Measurements from ENCODE around the gene RPS21. TPM values are rescaled to one million over a fixed set of nuclear protein-coding genes. Genes with fewer than 3 reads are reported as not detected.

RPS21 gene
- total and polyA plus RNA-seq, 2 of the 13 experiments (the other 11 are each of a cell fraction or from before 2014, with no cell fraction given), result 2,647 to 11,063 TPM

DNA sequence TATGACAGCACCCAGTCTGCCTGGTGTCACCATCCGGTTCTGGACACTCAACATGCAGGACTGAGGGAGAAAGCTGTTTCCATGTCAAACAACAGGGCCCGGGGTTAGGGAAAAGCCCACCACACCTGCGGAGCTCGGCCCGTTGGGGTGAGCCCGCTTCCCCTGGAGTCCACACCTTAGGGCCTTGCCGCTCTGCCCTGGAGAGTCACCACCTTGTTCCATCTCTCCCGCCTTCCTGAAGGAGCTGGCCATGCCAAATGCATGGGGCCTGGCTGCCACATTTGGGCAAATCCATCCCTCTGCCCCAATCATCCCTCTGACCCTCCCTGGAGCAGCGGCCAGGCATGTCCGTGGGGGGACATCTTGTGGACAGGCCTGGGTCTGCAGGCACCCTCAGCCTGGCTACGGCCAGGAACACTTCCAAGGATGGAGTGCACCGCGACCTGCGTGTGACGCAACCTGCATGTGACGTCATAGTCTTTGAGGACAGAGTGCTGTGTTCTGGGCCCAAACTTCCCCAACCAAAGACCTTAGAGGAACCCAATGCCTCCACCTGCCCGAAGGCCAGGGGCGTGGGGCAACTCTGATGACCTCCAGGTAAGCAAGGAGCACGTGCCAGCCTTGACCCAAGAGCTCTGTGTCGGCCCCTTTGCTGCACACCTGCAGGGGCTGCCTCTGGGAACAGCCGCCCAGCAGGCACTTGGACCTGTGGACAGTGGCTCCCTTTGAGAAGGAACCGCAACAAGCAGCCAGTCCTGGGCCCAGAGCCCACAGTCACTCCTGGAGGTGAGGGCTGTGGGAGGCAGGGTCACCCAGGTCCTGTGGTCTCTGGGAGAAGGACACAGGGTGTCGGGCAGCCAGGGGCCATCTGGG lies 18.4 kb downstream of the RPS21 start (continued):
- TF ChIP-seq, protein P1, sequence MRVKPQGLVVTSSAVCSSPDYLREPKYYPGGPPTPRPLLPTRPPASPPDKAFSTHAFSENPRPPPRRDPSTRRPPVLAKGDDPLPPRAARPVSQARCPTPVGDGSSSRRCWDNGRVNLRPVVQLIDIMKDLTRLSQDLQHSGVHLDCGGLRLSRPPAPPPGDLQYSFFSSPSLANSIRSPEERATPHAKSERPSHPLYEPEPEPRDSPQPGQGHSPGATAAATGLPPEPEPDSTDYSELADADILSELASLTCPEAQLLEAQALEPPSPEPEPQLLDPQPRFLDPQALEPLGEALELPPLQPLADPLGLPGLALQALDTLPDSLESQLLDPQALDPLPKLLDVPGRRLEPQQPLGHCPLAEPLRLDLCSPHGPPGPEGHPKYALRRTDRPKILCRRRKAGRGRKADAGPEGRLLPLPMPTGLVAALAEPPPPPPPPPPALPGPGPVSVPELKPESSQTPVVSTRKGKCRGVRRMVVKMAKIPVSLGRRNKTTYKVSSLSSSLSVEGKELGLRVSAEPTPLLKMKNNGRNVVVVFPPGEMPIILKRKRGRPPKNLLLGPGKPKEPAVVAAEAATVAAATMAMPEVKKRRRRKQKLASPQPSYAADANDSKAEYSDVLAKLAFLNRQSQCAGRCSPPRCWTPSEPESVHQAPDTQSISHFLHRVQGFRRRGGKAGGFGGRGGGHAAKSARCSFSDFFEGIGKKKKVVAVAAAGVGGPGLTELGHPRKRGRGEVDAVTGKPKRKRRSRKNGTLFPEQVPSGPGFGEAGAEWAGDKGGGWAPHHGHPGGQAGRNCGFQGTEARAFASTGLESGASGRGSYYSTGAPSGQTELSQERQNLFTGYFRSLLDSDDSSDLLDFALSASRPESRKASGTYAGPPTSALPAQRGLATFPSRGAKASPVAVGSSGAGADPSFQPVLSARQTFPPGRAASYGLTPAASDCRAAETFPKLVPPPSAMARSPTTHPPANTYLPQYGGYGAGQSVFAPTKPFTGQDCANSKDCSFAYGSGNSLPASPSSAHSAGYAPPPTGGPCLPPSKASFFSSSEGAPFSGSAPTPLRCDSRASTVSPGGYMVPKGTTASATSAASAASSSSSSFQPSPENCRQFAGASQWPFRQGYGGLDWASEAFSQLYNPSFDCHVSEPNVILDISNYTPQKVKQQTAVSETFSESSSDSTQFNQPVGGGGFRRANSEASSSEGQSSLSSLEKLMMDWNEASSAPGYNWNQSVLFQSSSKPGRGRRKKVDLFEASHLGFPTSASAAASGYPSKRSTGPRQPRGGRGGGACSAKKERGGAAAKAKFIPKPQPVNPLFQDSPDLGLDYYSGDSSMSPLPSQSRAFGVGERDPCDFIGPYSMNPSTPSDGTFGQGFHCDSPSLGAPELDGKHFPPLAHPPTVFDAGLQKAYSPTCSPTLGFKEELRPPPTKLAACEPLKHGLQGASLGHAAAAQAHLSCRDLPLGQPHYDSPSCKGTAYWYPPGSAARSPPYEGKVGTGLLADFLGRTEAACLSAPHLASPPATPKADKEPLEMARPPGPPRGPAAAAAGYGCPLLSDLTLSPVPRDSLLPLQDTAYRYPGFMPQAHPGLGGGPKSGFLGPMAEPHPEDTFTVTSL (CRISPR knock-in tag; IDR thresholded peaks at IDR 0.05; ENCODE audit: borderline replicate concordance), result no peak
- TF ChIP-seq MAF1 (CRISPR knock-in tag; IDR thresholded peaks at IDR 0.05; ENCODE audit: borderline replicate concordance), result peak; percentile 64; the same call in 1 of the 2 replicates
- TF ChIP-seq, protein P2, sequence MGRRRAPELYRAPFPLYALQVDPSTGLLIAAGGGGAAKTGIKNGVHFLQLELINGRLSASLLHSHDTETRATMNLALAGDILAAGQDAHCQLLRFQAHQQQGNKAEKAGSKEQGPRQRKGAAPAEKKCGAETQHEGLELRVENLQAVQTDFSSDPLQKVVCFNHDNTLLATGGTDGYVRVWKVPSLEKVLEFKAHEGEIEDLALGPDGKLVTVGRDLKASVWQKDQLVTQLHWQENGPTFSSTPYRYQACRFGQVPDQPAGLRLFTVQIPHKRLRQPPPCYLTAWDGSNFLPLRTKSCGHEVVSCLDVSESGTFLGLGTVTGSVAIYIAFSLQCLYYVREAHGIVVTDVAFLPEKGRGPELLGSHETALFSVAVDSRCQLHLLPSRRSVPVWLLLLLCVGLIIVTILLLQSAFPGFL (CRISPR knock-in tag; IDR thresholded peaks at IDR 0.05), result no peak; the same call in 1 of the 2 replicates
- TF ChIP-seq ZNF510 (CRISPR knock-in tag; IDR thresholded peaks at IDR 0.05; ENCODE audit: low read depth), result no peak
- no peak for TF ChIP-seq FLYWCH1 (CRISPR knock-in tag; IDR thresholded peaks at IDR 0.05)
- peak; percentile 42; the same call in 1 of the 2 replicates for TF ChIP-seq PCBP1 (IDR thresholded peaks at IDR 0.05; ENCODE audit: borderline replicate concordance, low read depth, low read length)
- no peak for TF ChIP-seq MIXL1 (CRISPR knock-in tag; IDR thresholded peaks at IDR 0.05)
- TF ChIP-seq, protein P3, sequence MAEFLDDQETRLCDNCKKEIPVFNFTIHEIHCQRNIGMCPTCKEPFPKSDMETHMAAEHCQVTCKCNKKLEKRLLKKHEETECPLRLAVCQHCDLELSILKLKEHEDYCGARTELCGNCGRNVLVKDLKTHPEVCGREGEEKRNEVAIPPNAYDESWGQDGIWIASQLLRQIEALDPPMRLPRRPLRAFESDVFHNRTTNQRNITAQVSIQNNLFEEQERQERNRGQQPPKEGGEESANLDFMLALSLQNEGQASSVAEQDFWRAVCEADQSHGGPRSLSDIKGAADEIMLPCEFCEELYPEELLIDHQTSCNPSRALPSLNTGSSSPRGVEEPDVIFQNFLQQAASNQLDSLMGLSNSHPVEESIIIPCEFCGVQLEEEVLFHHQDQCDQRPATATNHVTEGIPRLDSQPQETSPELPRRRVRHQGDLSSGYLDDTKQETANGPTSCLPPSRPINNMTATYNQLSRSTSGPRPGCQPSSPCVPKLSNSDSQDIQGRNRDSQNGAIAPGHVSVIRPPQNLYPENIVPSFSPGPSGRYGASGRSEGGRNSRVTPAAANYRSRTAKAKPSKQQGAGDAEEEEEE (CRISPR knock-in tag; IDR thresholded peaks at IDR 0.05; ENCODE audit: borderline replicate concordance), result no peak
- peak; percentile 79; the same call in 1 of the 2 replicates for TF ChIP-seq ZFYVE20 (CRISPR knock-in tag; IDR thresholded peaks at IDR 0.05; ENCODE audit: borderline replicate concordance, low read depth)
- TF ChIP-seq, protein P4, sequence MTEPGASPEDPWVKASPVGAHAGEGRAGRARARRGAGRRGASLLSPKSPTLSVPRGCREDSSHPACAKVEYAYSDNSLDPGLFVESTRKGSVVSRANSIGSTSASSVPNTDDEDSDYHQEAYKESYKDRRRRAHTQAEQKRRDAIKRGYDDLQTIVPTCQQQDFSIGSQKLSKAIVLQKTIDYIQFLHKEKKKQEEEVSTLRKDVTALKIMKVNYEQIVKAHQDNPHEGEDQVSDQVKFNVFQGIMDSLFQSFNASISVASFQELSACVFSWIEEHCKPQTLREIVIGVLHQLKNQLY (CRISPR knock-in tag; IDR thresholded peaks at IDR 0.05), result no peak
- TF ChIP-seq RBFOX2 (IDR thresholded peaks at IDR 0.05; ENCODE audit: low read depth, low read length), result no peak
- TF ChIP-seq, protein P5, sequence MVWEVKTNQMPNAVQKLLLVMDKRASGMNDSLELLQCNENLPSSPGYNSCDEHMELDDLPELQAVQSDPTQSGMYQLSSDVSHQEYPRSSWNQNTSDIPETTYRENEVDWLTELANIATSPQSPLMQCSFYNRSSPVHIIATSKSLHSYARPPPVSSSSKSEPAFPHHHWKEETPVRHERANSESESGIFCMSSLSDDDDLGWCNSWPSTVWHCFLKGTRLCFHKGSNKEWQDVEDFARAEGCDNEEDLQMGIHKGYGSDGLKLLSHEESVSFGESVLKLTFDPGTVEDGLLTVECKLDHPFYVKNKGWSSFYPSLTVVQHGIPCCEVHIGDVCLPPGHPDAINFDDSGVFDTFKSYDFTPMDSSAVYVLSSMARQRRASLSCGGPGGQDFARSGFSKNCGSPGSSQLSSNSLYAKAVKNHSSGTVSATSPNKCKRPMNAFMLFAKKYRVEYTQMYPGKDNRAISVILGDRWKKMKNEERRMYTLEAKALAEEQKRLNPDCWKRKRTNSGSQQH (CRISPR knock-in tag; IDR thresholded peaks at IDR 0.05; ENCODE audit: low read depth), result 0 out of 2 replicates have a peak, but pooled peaks have one; percentile 35
- 0 out of 2 replicates have a peak, but pooled peaks have one; percentile 71 for TF ChIP-seq ZNF160 (CRISPR knock-in tag; IDR thresholded peaks at IDR 0.05)
- no peak for TF ChIP-seq NR1H2 (CRISPR knock-in tag; IDR thresholded peaks at IDR 0.05; ENCODE audit: borderline replicate concordance, low read depth)
- TF ChIP-seq, protein P6, sequence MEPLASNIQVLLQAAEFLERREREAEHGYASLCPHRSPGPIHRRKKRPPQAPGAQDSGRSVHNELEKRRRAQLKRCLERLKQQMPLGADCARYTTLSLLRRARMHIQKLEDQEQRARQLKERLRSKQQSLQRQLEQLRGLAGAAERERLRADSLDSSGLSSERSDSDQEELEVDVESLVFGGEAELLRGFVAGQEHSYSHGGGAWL (CRISPR knock-in tag; IDR thresholded peaks at IDR 0.05), result 0 out of 2 replicates have a peak, but pooled peaks have one; percentile 20
- peak; percentile 89 for TF ChIP-seq ZFP90 (CRISPR knock-in tag; IDR thresholded peaks at IDR 0.05; ENCODE audit: borderline replicate concordance)
- no peak for TF ChIP-seq ESRRA (CRISPR knock-in tag; IDR thresholded peaks at IDR 0.05; ENCODE audit: low read depth)

Data from HepG2 (cell line).